Left renal pelvis (tissue), 4 donors: ENCODE data around the gene KLHL3. TPM values are rescaled to one million over a fixed set of nuclear protein-coding genes. Genes with fewer than 3 reads are reported as not detected.

Experiments
- DNase-seq, 4 donors: peaks; one replicate each; pipeline ENCODE4 v3.0.0-alpha.2; 2013; ENCODE audit warnings: low read depth in 4 of 4, low spot score in 3 of 4
- polyA plus RNA-seq, 4 donors: library from polyadenylated mRNA; unstranded; fragments of 120-200 nt; gene quantifications; one replicate each; pipeline ENCODE4 v1.2.1, GENCODE V29; 2013; ENCODE audit not compliant: insufficient read length in 4 of 4

The KLHL3 gene
- polyA plus RNA-seq, 4 donors, result 9.0 to 24.0 (median 15.6) TPM

DNA sequence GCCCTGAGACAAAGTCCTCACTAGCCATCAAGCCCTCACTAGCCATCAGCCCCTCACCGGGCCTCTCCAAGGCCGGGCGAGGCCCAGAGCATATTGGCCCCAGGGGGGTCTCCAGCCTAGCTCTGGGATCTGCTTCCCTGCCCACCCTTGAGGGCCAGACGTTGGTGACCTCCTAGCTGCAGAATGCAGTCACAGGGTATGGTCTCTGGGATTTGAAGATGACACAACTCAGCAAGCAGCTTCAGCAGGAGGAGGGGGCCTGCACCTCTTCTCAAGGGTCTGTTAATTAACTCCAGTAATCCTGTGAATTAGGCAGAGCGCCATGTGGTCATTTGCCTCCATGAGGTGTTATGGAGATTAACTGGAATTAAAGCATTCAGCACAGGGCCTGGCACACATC lies 119.8 kb downstream of the KLHL3 start:
- no peak for DNase-seq

DNA sequence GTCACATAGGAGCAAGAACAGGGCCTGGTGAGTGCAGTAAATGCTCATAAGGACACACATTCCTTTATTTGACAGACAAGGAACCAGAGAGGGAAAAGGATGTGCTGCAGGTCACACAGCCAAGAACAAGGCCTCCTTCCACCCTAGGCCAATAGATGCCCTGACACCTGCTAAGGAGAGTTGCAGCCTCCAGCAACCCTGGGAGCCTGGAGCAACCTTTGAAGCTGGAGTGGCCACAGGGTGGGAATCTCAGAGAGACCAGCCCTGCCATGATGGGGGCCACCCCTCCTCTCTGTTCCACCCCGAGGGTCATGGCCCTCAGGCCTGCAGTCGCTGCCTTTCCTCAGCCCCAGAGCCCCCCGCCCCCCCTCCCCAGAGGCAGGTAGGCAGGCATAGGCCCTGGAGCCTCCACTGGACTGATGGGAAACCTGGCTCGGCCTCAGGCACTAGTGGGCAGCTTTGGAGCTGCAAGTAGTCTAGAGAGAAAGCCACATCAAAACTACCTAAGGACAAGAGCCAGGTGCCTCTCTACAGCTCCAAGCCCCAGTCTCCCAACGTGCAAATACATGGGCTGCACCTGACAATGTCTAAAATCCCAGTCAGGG lies 120.6 kb downstream of the KLHL3 start:
- no peak for DNase-seq

DNA sequence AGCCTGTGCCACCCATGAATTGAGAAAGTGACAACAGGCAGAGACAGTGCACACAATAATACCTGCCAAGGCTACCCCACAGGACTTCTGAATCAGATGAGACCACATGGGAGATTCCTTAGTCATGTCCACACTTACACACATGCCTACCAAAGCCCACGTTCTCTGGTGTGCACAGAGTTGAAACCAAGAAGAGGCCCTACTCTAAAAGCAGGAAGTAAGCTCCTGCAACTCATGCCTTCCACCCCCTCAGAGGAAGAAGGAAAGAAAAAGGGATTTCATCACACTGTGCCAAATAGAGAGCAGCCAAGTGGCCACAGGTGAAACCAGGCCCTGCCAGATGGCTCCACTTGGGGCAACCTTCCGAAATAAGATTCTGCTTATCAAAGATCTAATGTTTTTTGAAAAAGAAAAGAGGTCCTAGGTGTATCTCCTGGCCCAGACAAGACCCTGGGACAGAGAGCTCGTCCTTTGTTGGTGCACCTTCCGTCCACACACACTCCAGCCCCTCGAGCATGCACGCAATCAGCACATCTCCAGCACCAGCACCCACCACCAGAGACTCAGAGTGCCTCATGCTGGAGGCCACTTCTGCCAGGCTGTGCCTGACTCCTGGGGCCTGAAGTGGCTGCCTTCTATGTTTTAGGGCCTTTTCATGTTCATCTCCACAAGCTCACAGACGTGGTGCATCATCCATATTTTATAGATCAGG lies 122.2 kb downstream of the KLHL3 start:
- DNase-seq, result no peak

DNA sequence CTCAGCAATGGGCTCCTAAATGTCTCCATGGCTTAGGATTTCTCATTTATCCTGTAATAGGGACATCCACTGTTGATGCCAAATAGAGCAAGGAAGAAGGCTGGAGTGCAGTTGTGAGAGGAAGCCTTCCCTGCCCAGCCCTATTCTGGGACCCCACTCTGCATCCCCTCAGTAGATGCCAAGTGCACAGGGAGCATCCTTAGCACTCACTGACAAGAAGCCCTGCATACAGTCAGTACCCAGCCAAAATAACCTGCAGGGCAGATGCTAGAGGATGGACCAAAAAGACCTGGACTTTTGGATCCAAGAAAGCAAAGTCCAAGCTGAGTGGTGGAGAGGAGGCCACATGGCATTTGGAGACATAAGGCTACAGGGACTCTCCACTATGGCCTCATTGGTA lies 123.3 kb downstream of the KLHL3 start:
- DNase-seq, result no peak

DNA sequence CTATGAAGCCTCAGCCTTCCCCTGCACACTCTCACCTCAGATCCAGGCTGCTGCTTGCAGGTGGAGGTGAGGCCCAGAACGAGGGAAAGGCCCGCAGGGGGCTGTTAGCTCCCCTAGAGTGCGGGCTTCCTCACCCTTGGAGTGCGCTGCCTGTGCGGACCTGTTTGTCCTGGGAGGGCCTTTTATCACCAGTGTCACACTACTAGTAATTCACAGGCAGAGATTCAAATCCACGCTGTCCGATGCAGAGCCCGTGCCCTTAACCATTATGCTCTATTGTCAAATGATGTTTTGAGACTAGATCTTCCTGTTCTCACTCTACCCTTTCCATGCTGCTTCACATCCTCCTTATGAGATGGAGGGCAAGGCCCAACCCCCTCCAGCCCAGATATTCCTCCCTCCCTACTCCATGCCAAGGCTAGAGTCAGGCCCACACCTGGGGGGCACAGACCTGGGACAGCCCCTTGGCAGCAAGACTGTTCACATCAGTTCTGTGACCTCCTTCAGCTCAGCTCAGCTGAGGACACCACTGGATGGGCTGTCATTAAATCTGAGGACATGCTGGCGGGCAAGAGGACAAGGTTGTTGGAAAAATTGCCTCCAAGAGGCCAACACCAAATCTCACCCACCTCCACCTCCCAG lies 124.0 kb downstream of the KLHL3 start:
- no peak for DNase-seq

DNA sequence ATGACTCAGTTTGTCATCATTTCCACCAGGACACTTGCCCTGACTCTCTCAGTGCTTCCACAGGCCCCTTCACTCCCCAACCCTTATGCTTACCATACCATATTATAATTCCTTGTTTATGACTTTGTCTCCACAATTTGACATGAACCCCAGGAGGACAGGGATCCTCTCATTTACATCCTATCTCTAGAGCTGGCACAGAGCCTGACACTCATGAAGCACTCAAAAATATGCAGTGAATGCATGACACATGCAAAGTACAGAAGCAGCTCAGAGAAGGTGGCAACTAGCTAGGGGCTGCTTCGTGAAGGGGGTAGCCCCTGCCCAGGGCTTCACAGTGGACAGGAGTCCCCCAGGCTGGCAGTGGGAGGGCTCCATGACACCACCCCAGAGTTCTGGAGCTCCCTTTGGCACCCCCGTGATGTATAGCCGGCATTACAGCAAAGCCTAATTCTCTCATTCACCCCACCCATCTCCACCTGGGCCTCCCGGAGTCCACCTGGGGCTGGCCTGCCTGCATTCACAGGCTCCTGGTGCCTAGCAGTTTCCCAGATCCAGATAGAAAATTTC lies 124.8 kb downstream of the KLHL3 start:
- no peak for DNase-seq

DNA sequence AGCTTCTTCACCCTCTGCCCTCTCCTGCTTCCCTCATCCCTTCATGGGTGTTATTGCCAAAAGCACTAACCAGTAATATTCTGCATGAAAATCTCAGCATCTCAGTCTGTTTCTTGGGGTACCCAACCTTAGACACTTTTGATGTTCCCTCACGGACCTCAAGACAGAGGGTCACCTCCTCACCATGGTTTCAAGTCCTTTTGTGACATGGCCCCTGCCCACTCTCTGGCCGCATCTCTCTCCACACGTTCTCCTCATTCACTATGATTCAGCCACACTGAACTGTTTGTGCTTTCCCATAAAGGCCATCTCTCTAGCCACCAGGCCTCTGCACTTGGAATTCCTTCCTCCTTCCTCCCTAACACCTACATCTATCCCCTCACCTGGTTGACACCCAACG lies 125.3 kb downstream of the KLHL3 start:
- DNase-seq, result no peak

DNA sequence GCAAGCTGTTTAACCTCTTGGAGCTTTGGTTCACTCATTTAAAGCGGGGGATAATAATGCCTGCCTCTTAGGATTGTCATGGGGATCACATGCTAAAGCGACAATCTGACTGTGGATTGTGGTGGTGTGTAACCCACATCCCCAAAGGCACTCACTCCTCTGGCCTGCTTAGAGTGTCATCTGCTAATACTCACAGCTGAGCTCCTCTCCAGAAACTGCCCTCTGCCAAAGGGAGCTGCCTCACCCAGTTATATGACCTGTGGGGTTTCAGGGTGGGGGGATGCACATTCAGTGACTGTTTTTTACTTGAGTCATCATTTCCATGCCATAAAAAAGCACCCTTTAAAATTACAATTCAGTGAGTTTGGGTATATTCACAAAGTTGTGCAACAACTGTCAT lies 126.8 kb downstream of the KLHL3 start:
- no peak for DNase-seq

DNA sequence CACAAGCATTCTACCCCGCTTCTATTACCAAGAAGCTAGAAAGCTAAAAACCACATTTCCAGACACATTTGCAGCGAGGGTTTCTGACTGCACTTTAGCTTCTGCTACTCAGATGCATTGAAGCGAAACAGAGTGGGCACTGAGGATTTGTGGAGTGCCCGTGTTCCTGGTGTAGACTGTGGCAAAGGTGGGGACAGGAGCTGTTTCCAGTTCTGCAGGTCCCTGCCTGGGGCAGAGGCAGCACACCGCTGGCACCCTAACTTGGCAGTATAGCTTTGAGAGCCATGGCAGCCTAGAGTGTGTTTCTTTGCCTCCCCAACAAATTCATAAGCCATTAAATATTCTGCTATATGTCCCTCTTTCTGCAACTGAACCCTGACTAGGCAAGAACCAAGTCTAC lies 128.1 kb downstream of the KLHL3 start:
- no peak for DNase-seq

DNA sequence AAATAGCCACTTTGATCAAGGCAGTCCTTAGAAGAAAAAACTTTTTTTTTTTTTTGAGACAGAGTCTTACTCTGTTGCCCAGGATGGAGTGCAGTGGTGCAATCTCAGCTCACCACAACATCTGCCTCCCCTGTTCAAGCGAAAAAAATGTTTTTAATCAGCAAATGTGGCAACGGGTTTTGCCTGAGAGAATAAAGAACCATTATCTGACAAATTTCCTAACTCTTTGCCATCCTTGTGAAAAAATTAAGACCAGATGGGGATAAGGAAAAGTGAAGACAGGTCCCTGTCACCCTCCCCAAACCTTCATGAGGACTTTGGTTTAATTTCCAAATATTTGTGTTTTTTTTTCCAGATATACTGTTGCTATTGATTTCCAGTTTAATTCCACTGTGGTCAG lies 129.5 kb downstream of the KLHL3 start:
- DNase-seq, result no peak

DNA sequence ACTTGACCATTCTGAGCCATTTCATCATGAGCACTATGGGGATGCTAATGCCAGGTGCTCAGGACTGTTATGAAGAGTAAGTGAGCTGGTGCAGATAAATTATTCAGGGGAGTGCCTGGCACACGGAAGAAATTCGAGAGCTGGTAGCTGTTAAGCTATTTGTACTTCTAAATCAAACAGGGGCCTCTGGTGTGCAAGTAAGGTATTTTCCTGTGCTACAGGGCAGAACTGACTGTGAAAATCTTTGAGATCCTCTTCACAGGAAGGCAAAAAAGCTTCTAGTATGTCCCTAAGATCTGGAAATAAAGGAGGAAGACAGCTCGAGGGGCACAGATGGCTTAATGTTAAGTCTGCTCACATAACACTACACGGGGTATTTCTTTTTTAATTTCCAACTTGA lies 130.5 kb downstream of the KLHL3 start:
- peak in 2 of 4 donors; percentile 12 to 40 for DNase-seq

DNA sequence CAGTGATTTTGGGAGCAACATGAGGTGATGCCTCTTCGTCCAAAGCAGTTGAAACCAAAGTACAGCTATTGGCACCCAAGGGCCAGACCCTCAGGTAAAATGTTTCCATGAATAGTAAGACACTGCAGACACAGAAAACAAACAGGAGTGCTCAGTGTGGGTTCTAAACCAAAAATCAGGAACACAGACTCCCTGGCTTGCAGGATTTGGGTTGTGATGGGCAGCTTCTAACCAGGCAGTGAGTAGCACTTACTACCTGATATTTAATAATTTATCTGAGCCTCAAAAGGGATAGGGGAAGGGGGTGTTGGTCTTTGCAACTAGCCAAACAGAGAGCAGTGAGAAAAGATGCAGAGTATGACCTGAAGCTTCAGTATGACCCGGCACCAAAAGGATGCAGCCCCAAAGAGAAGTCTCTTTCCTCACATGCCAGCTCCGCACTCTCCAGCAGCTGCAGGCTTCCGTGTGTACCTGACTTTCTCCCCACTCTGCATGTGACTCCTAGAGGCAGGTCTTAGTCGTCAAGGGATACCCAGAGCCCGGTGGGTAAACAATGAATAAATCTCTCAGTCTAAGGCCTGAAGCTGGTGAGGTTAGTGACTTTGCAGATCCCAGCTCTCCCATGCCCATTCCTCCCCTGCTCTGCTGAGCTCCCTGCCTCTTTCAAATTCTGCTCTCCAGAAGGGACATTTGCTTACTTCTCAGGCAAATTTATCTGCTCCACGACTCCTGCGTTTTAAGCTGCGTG lies 131.4 kb downstream of the KLHL3 start:
- DNase-seq, result peak in 3 of 4 donors; percentile 10 to 33 (median 16)

DNA sequence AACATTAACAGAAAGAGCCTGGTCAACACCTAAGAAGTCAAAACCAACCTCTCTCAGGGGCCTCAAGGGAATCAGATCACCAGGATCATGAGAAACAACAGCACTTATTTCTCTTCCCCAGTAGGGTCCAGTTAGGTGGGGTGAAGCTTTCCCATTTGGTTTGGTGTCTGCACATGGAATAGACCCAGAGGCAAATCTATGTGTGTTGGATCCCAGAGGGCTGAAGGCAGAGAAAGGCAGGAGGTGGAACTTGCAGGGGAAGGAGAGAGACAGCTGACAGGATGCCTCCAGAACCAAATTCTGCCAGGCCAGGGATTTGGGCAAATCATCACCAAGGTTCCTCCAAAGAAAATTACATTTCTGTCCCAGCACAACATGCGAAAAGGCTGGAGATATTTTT lies 132.0 kb downstream of the KLHL3 start:
- no peak for DNase-seq

DNA sequence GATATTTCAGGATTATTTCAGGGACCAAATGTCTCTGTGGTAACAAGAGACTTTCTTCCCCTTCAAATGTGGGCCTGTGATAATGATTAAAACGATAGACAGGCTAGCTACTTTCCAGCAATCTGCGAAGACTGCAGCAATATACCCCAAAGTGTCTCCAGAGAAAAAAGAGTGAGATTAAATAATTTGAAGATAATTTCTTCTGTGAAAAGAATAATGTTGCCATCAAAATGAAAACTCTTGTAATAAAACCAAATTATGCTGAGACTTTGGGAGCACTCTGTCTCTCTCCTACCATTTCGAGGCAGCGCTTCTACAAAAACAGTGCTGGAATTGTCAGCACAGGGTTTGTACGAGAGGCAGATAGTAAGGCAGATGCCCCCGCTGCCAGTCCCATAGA lies 132.5 kb downstream of the KLHL3 start:
- no peak for DNase-seq

DNA sequence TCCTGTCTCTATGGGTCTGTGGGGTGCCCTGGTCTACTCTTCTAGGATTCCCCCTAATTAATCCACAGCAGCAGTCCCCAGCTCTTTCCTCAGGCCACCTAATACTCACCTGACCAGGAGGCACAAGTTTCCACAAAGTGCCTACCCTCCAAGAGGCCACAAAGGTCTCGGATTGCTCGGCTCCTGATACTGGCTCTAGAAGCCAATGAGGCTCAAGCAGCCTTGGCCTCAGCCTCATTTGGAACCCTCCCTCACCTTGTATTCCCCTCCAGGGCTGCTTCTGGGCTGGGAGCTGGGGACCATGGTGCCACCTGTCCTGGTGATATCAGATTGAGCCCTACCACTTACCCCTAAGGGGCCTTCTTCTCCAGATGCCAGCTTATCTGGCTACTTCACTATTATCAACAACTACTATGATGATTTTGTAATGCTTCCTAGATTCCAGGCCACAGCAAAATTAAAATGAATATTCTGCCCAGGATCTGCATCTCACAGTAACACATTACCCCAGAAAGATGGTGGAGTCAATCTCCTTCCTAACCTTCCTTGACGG lies 133.1 kb downstream of the KLHL3 start:
- no peak for DNase-seq

DNA sequence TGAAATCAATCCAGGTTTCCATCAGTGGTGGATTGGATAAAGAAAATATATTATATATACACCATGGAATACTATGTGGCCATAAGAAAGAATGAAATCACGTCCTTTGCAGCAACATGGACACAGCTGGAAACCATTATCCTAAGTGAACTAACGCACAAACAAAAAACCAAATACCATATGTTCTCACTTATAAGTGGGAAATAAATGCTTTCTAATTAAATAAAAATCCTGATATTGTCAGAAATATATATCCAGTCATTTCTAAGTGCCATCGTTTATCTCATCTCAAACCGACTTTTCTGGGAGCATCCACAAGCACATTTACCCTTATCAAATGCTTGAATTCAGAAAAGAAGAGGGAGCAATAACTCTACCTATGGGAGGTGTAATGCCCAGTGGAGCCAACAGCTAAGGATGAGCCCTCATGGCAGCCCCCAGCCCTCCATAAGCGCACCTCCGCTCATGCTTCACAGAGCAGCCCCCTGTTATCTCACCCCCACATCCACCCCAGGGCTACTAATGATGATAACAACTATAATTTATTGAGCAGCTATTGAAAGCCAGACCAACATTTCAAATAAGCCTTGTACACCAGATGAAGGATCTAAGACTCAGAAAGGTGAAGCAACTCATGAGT lies 135.0 kb downstream of the KLHL3 start:
- no peak for DNase-seq

DNA sequence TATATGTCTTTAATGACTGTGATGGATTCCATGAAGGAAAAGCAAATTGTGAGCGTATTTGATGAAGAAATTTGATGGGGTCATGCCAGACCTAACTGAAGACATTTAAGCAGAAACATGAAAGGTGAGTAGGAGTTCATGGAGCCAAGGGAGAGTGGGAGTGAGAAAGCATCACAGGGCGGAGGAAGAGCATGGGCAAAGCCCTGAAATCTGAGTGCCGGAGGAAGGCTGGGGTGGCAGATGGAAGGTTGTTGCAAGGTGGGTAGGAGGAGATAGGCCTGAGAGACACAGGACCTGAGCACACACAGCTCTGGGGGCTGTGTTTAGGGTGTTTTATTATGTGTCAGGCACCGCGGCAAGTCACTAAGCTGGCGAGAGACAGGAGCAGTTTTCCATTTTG lies 136.4 kb downstream of the KLHL3 start:
- DNase-seq, result no peak

DNA sequence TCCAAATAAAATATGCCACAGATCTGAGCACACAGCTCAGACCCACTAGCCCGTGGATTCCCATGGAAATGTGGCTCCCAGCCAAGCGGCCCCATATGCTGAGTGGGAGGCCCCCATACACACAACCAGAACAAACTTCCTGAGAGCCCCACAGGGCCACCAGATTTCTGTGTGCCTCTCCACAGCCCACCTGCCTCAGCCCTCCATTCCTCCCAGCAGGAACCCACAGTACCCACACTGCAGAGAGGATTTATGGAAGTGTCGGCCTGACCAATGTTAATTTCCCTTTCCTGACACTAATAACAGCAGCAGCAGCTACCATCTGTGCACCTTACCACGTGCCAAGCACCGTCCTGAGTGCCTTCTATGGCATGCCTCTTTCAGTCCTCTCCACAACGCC lies 137.5 kb downstream of the KLHL3 start:
- no peak for DNase-seq

DNA sequence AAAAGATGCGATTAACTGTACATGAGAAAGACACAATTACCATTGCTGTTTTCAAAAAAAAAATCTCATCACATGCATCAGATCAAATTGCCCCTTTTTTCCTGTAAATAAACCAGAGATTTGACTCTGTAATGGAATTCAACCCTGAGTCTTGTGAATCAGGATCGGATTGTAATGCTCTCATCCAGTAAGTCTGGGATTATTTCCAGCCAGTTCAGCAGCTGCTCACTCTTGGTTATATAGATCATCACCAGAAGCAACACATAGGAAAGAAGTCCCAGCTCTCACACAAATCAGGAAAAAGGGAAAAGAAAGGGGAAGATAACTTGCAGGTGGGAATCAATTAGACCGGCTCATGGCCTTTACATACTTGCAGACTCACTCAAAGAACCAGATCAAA lies 138.9 kb downstream of the KLHL3 start:
- DNase-seq, result no peak

DNA sequence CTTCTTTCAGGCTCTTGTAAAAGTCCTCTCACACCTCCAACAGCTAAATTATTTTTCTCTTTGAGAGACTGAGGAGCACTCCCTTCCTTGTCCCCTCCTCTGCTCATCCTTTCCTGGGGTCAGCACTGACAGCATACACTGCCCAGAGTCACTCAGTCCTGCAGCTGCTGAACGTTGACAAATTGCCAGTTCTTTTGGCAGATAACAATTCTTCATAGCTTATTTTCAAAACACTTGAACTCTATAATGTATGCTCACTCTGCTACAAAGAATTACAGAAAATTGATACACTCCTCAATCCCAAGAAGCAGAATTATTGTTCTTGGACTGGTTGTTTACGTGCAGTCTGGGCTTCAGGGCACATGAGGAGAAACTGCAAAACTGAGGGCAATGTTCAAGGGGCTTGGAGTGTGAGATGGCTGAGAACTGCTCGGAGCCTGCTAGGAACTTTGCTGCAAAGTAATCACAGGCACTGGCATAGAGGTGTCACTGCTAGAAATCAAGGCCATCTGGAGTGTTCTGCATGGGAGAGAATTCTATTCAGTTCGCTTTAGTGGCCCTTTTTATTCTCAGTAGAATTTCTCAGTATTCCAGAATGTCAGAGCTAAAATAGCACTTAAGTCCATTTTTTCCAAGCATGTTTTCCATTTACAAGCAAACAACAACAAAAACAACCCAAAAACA lies 140.4 kb downstream of the KLHL3 start:
- no peak for DNase-seq
